C4-2B (cell line): ENCODE results near the gene WNK4.

ENCODE experiments used
- ZFX ChIP-seq: fragments of 450-650 bp; IDR thresholded peaks from 2 replicates; pipeline ENCODE4 v1.6.1; 2017
- TF ChIP-seq, protein P1 (sequence below): fragments of 450-650 bp; conservative IDR thresholded peaks from 2 replicates; pipeline ENCODE4 v1.5.1; 2017; ENCODE audit warnings: mild to moderate bottlenecking

DNA sequence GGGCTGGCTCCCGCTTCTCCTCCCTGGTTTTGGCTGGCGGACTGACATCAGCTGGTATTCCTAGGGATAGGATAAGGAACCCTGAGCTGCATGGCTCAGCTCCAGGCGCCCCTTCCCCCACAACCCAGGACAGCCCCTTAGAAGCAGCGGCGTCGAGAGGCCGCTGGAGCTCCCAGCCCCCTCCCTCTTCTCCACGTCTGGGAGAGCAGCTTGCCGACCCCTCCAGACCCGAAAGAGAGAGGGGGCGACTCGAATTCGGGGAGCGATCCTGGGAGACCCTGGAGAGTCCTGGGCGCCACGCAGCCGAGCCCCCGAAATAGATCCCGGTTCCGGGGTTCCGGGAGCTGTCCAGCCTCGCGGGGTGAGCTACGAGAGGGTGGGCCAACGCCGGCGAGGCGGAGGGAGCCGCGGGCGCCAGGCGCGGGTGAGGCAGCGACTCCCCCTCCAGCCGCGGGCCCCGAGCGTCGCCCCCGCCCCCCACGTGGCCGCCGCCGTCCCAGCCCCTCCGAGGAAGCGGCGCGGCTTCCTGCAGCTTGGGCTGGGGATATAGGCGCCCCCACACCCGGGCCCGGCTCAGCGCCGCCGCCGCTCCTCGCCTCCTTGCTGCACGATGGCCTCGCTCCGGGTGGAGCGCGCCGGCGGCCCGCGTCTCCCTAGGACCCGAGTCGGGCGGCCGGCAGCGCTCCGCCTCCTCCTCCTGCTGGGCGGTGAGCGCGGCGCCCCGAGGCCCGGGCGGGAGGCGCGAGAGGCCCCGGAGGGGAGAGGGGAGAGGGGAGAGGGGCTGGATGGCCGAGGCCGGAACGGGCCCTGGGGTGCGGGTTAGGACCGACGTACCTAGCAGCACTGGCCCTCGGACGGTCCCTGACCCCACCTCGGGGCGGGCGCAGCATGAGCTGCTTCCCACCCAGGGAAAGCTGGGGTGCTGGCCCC lies 19.5 kb upstream of the WNK4 start, which contains the start of gene RAMP2:
- TF ChIP-seq, protein P1, sequence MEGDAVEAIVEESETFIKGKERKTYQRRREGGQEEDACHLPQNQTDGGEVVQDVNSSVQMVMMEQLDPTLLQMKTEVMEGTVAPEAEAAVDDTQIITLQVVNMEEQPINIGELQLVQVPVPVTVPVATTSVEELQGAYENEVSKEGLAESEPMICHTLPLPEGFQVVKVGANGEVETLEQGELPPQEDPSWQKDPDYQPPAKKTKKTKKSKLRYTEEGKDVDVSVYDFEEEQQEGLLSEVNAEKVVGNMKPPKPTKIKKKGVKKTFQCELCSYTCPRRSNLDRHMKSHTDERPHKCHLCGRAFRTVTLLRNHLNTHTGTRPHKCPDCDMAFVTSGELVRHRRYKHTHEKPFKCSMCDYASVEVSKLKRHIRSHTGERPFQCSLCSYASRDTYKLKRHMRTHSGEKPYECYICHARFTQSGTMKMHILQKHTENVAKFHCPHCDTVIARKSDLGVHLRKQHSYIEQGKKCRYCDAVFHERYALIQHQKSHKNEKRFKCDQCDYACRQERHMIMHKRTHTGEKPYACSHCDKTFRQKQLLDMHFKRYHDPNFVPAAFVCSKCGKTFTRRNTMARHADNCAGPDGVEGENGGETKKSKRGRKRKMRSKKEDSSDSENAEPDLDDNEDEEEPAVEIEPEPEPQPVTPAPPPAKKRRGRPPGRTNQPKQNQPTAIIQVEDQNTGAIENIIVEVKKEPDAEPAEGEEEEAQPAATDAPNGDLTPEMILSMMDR, result no peak
- TF ChIP-seq ZFX, result no peak
